ENCODE measurements around the gene CCDC180. TPM values are rescaled to one million over a fixed set of nuclear protein-coding genes. Genes with fewer than 3 reads are reported as not detected.

CCDC180 gene
- total RNA-seq, 2 donors from 2014 or later: 1.6 to 22.8 TPM

DNA sequence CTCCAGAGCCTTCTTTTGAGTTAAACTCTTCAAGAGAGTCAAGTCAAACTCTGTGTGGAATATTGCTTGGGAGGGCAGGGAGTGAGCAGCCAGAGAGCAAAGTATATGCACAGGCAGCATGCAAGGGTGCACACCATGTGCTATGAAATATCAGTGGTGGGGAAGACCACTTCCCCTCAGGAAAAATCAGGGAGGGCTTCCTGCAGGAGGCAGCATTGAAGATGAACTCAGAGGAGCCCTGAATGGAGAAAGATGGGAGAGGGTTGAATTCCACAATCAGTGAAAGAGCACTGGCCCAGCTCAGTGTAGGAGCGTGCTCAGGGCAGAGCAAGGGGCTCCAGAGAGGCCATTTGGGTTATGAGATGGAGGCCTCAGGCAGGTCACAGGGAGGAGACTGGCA, 41.9 kb downstream of the CCDC180 start:
- no peaks in the 10 kb centered on the region for H3K36me3 ChIP-seq
- no peaks in the 10 kb centered on the region for H3K9me3 ChIP-seq
- H3K27ac ChIP-seq: no peak overlapping the region
- intact Hi-C loops (cut with DNase I): no loop called here
- H3K27me3 ChIP-seq (replicated peaks; ENCODE audit: insufficient read depth): no peaks in the 10 kb centered on the region
- no peak overlapping the region for H3K4me3 ChIP-seq
- 100% methylated on average over 1 of the region's 1 CpG for WGBS
- no peaks in the 10 kb centered on the region for H3K4me1 ChIP-seq (replicated peaks)
- TF ChIP-seq POLR2AphosphoS5 (IDR thresholded peaks at IDR 0.05): no peak
- no peak for TF ChIP-seq POLR2A (IDR thresholded peaks at IDR 0.05)
- TF ChIP-seq CTCF (IDR thresholded peaks at IDR 0.05): no peak
- DNase-seq (ENCODE audit: low spot score): no peak

DNA sequence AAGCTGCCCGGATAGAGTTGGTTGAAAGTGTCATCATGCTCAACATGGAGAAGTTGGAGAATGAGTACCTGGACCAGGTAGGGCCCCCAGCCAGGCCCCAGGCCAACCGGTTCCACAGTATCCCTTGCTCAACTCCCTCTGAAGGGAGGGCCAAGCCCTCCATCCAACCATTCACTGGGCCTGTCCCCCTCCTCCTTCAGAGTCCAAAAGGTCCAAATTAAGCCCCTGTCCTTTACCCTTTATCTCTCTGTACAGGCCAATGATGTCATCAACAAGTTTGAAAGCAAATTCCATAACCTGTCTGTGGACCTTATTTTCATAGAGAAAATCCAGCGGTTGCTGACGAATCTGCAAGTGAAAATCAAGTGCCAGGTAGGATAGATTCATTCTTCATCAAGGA, 47.2 kb downstream of the CCDC180 start:
- TF ChIP-seq POLR2A (IDR thresholded peaks at IDR 0.05) (no peak), POLR2AphosphoS5 (IDR thresholded peaks at IDR 0.05) (no peak), CTCF (IDR thresholded peaks at IDR 0.05) (no peak)
- WGBS: 89% methylated on average over 4 of the region's 4 CpGs
- peaks cover 0 to 2% of the 10 kb centered on the region in 2 donors for H3K36me3 ChIP-seq
- no peak overlapping the region for H3K4me3 ChIP-seq
- no peak overlapping the region for H3K27ac ChIP-seq
- intact Hi-C loops (cut with DNase I): no loop called here
- H3K9me3 ChIP-seq: no peaks in the 10 kb centered on the region
- no peak for DNase-seq (ENCODE audit: low spot score)
- H3K4me1 ChIP-seq (replicated peaks): no peaks in the 10 kb centered on the region
- no peaks in the 10 kb centered on the region for H3K27me3 ChIP-seq (replicated peaks; ENCODE audit: insufficient read depth)

GRCh38 chr9:97357056-97357455, 49.6 kb downstream of the CCDC180 start:
- H3K27me3 ChIP-seq (replicated peaks; ENCODE audit: insufficient read depth): no peaks in the 10 kb centered on the region
- H3K36me3 ChIP-seq: peaks cover 0 to 2% of the 10 kb centered on the region in 2 donors
- no peak overlapping the region for H3K4me3 ChIP-seq
- DNase-seq (ENCODE audit: low spot score): no peak
- 44% methylated on average over 5 of the region's 5 CpGs for WGBS
- H3K9me3 ChIP-seq: no peaks in the 10 kb centered on the region
- no peak for TF ChIP-seq POLR2A (IDR thresholded peaks at IDR 0.05)
- no peak for TF ChIP-seq CTCF (IDR thresholded peaks at IDR 0.05)
- no peak for TF ChIP-seq POLR2AphosphoS5 (IDR thresholded peaks at IDR 0.05)
- no peaks in the 10 kb centered on the region for H3K4me1 ChIP-seq (replicated peaks)
- H3K27ac ChIP-seq: no peak overlapping the region
- intact Hi-C loops (cut with DNase I): no loop called here

Small RNA genes lying within 50 kb of the gene (small RNA-seq; reads per million reads assigned to genes)
- gene AL512590.2 (0 reads per million in 2 donors), gene CCDC180 (0 to 0.20 reads per million in 2 donors)

Other genes starting within 250 kb of the CCDC180 start
- gene TDRD7, start 104.4 kb downstream of the CCDC180 start, total RNA-seq: 10 to 100 TPM in 1 of 2 donors, 1 to 10 TPM in 1; 9.3 to 18.0 TPM
- 1 to 10 TPM; 7.0 to 8.0 TPM for gene TMOD1, start 194.0 kb downstream of the CCDC180 start, total RNA-seq

Data from prostate gland (tissue), 2 donors.